HG03565 (cell line): ENCODE measurements around the gene ZNF184.

Experiments
- ATAC-seq: cut with Tn5 transposase; IDR thresholded peaks from one replicate; pipeline ENCODE4 v1.9.1; 2021; ENCODE audit warnings: mild to moderate bottlenecking, moderate library complexity; ENCODE audit not compliant: unreplicated experiment

ZNF184 gene

GRCh38 chr6:27472617-27473400, at the start of gene ZNF184:
ZNF184 (minus strand) TSS chr6:27473105; CDS start chr6:27472294, 811 bp downstream.
- peak; percentile 60 for ATAC-seq

- ATAC-seq = peak; percentile 53
Observed at GRCh38 chr6:27518881-27519795, 46.2 kb upstream of the ZNF184 start.

- ATAC-seq = no peak
Observed at GRCh38 chr6:27517928-27518787, 45.3 kb upstream of the ZNF184 start.

GRCh38 chr6:27517238-27517637, 44.3 kb upstream of the ZNF184 start:
- no peak for ATAC-seq

DNA sequence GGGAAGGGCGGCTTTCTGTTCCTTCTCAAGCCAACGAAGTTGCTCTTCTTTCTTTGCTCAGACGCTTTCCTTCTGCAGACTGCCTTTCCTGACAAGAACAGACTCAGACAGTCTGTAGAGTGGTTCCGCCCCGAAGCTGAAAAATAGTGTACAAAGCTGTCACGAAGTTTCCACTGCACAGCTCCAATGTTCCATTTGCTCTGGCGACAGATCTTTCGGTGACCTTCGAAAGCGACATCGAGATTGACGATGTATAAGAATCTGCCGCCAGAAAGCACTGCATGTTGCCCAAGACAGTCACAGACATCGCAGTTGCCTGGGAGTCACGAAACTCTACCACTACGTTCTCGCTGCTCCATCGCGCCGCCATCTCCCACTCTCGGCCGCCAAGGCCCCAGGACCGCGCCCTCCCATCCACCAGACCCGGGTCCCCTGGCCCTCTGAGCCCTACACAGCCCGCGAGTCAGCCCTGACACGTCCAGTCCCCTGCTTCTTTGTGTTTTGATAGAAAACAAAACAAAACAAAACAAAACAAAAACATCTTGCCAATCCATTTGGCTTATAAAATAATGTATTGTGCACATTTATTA, 42.1 kb upstream of the ZNF184 start:
- ATAC-seq = no peak

DNA sequence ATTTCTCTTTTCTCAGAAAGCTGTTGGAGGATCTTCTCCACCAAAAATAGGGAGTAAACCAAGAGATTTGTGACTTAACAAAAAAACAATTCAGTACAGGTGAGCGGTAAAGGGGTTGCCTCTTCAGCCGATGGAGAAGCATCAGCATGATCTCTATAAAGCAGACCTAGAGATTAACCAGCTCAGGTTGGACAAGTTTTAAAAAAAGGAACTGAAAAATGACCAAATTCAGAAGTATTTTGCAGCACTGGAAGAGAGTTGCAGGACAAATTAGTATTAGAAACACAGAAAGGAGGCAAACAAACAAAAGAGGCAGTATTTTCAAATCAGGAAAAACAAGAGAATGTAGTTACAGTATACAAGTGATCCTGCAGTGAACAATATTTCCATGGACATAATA, 39.6 kb upstream of the ZNF184 start:
- ATAC-seq = no peak

DNA sequence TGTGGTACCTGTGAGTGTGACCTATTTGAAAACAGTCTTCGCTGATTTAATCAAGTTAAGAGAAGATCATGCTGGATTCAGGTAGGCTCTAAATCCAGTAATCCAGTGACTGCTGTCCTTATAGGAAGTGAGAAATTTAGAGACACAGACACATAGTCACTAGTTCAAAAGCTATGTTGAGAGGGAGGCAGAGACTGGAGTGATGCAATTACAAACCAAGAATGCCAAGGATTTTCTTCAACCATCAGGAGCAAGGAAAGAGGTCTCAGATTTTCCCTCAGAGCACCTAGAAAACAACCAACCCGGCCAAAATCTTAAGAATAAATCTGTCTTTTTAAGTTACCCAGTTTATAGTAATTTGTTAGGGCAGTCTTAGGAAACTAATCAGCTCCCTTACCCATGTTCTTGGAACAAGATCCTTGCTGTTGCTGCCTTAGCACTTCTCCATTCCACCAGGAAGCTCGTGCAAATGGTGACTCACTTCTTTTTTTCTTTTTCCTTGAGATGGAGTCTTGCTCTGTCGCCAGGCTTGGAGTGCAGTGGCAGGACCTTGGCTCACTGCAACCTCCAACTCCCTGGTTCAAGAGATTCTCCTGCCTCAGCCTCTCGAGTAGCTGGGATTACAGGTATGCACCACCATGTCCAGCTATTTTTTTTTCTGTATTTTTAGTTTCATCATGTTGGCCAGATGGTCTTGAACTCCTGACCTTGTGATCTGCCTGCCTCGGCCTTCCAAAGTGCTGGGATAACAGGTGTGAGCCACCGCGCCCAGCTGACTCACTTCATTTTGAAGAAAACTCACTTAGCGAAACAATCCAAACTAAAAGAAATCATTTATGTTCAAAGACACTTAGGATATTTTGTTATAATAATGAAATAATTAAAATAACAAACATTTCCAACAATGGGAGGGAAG, 34.4 kb upstream of the ZNF184 start:
- ATAC-seq = no peak

- no peak for ATAC-seq
Observed at GRCh38 chr6:27505209-27506027, 32.5 kb upstream of the ZNF184 start.

DNA sequence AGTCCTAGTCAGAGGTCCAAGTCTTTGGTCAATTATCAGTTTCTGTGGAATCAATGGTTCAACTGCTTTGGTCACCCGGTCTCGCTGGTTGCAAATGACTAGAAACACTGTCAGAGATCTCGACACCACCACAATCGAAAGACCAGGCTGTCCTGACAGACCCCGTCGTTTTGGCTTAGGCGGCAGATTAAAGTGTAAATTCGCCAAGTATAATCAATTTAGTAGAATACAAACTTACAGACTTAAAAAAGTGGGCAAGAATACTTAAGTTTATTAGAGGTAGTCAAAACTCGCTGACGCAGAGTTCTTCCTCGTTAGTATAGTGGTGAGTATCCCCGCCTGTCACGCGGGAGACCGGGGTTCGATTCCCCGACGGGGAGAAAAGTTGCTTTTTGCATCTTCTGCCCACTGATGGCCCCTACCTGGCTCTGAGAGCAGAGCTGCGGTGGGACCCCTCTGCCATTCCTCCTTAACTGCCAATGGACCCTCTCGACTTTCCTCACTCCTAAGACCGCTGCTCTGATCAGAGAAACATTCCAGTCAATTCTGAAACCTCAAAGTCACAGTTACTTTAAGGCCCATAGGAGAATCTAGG, 30.6 kb upstream of the ZNF184 start:
- peak; percentile 40 for ATAC-seq

DNA sequence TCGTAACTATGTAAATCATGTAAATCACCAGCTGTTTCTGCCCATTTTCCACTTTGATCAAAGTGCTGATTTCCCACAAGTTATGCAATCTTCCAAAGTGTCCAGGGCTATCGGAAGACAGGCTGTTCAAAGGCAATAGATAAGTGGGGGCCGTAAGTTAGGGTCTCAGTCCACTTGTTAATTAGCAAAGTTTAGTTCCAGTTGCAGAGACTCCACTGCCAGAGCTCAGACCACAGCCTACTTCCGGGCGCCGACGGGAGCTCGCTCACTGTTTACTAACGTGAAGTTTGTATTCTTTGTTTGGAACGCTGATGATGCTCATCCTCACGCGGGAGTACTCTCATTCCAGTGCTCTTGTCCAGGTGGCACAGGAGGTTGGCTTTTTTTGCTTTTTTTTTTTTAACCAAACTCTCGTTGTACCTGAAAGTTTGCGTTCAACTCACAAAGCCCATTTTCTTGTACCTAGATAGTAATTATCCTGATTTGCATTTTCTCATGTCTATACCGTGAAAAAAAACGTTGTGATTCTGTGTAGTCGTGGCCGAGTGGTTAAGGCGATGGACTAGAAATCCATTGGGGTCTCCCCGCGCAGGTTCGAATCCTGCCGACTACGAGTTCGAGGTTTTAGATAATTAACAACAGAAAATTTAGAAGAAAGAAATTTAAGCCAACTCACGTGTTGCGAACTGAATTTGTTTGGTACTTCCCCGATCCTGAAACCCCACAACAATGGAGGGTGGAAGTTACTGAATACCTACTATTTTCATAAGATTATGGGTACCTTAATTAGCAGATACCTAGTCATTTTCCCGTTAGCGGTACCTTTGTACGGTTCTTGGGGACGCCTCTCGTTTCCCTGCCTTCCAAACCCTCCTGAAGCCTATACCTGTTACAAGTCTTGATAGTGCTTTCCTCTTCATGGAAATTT, 29.9 kb upstream of the ZNF184 start:
- peak; percentile 27 for ATAC-seq

DNA sequence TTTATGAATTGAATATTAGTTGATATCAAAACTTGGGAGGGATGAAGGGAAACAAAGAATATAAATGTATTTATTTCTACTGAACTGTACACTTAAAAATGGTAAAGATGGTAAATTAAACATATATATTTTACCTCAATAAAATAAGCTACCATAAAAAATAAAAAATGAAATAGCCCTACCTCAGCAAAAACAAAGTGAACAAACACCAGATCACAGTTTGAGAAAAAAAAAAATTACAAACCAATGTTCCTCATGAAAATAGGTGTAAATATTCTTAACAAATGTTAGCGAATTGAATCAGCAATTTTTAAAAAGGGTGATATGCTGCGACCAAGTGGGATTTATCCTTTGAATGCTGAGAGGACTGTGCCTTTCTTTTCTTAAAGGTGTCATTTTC, 28.3 kb upstream of the ZNF184 start:
- ATAC-seq = no peak

DNA sequence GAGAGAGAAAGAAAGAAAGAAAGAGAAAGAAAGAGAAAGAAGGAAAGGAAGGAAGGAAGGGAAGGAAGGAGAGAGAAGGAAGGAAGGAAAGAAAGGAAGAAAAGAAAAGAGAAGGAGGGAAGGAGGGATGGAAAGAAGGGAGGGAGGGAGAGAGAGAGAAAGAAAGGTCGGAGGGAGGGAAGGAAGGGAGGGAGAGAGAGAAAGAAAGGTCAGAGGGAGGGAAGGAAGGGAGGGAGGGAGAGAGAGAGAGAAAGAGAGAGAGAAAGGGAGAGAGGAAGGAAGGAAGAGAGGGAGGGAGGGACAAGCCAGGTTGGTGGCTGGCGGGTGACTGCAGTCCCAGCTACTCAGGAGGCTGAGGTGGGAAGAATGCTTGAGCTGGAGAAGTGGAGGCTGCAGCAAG, 27.3 kb upstream of the ZNF184 start:
- no peak for ATAC-seq

- ATAC-seq = no peak
Observed at GRCh38 chr6:27495386-27496135, 22.7 kb upstream of the ZNF184 start.

DNA sequence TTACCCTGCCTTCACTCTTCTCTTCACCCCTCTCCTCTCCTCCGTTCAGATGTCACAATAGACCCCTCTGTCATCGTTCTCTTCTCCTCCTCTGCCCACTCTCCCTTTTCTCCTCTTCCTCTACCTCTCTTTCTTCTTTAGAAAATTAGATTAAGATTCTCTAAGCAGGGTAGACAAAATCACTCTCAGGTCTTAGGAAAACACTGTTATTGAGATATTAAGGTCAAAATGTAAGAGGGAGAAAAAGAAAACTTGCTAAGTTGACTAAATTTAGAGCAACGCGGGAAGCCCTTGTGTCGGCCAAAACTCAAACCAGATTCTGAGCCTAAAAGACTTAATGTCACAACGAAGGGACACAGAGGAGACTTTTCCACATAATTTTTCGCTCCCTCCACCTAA, 22.1 kb upstream of the ZNF184 start:
- no peak for ATAC-seq

- ATAC-seq = no peak
Observed at GRCh38 chr6:27494103-27494502, 21.2 kb upstream of the ZNF184 start.

DNA sequence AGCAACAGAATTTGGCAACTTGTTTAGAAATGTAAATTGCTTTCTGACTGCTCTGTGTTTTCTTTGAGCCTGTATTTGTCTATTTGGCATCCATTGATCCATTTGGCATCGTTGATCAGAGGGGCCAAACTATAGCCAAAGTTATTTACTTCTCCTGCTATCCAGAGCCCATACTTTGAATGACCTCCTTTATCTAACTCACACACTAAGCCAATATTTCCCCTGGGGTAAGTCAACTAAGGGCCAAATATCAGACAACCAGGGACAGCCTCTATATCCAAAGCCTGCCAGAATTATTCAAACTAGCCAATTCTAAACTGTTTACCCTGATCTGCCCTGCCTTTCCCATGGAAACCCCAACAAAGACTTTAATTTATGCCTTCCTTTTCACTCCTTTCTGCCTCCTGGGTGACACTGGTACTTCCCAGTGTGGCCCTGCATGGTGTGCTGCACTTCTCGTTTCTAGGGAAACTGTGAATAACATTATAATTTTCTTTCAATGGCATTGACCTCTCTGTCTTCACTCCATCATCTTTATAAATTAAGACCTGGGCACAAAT, 19.8 kb upstream of the ZNF184 start:
- ATAC-seq = no peak
